Sigmoid colon (tissue), 4 donors: ENCODE measurements around the gene HAAO.

Experiments used
- EP300 ChIP-seq, 4 donors: sonication (generic); formaldehyde crosslinking; IDR thresholded peaks; one replicate each; pipeline ENCODE4 v1.6.1; 2017; ENCODE audit warnings: antibody characterized with exemption in 4 of 4
- POLR2A ChIP-seq, 2 donors: fragments of 450-650 bp; IDR thresholded peaks; one replicate each; pipeline ENCODE4 v1.6.1; 2016; ENCODE audit warnings: antibody characterized with exemption in 2 of 2, mild to moderate bottlenecking in 2 of 2, moderate library complexity in 2 of 2
- POLR2AphosphoS5 ChIP-seq, 4 donors: sonication (generic); formaldehyde crosslinking; IDR thresholded peaks; one replicate each; pipeline ENCODE4 v1.6.1; 2017; ENCODE audit warnings: antibody characterized with exemption in 4 of 4
- TF ChIP-seq, protein P1 (sequence below), 4 experiments: fragments of 450-650 bp in 3 of 4; fragments of 200-600 bp in 1 of 4; IDR thresholded peaks; one replicate each; pipeline ENCODE4 v1.5.1; 2016 to 2019; ENCODE audit warnings: antibody characterized with exemption in 4 of 4, mild to moderate bottlenecking in 3 of 4, moderate library complexity in 2 of 4

DNA sequence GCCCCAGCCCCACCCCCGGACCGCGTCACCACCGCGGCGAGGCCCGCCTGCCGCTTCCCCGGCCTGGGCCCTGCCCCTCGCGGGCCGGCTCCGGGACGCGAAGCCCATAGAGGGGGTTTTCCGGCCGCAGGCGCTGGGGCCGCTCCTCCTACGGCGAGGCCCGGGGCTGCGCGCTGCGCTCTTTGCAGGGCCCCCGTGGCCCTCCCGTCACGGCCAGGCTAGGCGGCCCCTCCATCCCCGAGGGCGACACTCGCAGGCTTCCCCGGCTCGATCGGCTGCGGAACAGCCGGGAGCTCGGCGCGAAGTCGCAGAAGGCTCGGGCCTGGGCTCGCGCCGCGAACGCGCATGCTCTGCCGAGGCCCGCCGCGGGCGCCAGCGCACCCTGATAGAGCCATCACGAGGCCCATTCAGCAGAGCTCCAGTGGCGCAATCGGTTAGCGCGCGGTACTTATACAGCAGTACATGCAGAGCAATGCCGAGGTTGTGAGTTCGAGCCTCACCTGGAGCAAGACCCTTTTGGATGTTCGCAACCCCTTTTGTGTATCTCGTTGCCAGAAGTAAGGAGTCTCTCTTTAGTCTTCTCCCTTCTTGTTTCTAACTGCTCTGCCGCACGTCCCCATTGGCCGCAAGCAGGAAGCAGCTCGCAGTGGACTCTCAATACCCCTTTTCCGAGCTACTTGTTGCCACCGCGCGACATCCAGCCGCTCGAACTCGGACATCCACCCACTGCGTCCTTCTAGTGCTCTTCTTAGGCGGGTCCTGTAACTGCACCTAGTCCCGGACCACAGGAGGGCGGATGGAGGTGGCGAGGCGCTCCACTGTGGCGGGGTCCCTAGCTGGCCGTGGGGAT is 18.0 kb upstream of the HAAO start:
- TF ChIP-seq, protein P1, sequence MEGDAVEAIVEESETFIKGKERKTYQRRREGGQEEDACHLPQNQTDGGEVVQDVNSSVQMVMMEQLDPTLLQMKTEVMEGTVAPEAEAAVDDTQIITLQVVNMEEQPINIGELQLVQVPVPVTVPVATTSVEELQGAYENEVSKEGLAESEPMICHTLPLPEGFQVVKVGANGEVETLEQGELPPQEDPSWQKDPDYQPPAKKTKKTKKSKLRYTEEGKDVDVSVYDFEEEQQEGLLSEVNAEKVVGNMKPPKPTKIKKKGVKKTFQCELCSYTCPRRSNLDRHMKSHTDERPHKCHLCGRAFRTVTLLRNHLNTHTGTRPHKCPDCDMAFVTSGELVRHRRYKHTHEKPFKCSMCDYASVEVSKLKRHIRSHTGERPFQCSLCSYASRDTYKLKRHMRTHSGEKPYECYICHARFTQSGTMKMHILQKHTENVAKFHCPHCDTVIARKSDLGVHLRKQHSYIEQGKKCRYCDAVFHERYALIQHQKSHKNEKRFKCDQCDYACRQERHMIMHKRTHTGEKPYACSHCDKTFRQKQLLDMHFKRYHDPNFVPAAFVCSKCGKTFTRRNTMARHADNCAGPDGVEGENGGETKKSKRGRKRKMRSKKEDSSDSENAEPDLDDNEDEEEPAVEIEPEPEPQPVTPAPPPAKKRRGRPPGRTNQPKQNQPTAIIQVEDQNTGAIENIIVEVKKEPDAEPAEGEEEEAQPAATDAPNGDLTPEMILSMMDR (IDR thresholded peaks at IDR 0.05) = no peak
- TF ChIP-seq POLR2A (IDR thresholded peaks at IDR 0.05) (peak; percentile 49 to 54), POLR2AphosphoS5 (IDR thresholded peaks at IDR 0.05) (peak; percentile 47 to 89 (median 80)), EP300 (IDR thresholded peaks at IDR 0.05) (peak in 1 of 4 donors; percentile 2)
